ENCODE results near the gene ELL2. TPM values are rescaled to one million over a fixed set of nuclear protein-coding genes. Genes with fewer than 3 reads are reported as not detected.
A peak's percentile ranks its signal among the peaks of the same experiment; 100 is the strongest.

The ELL2 gene
- total RNA-seq, 1 experiment from 2014 or later = 27.5 TPM

- Histone ChIP-seq H2BK20ac (ENCODE audit: low read depth, low read length, poor library complexity, severe bottlenecking) (no peak overlapping the region), H2BK15ac (ENCODE audit: low read depth, low read length) (no peak overlapping the region), H3K79me1 (ENCODE audit: insufficient read depth, low read depth, low read length, poor library complexity, severe bottlenecking) (no peaks in the 10 kb centered on the region), H3K4ac (ENCODE audit: low read depth, low read length) (no peak overlapping the region), H4K91ac (ENCODE audit: insufficient read length, low read depth, low read length) (no peak overlapping the region), H3K4me2 (ENCODE audit: insufficient read depth, insufficient read length, low read length) (no peak overlapping the region), H3K27me3 (ENCODE audit: insufficient read depth, low read length) (no peaks in the 10 kb centered on the region), H3T11ph (ENCODE audit: low read length) (no peak overlapping the region), H3K9ac (ENCODE audit: extremely low read depth, insufficient read length, low read length) (no peak overlapping the region), H3K18ac (ENCODE audit: insufficient read length, low read depth, low read length) (no peak overlapping the region), H3K79me2 (ENCODE audit: insufficient read depth, low read length) (no peaks in the 10 kb centered on the region), H4K8ac (replicated peaks; ENCODE audit: insufficient read length, low read depth, low read length) (no peak overlapping the region), H3K4me1 (ENCODE audit: insufficient read depth, low read length) (peaks cover 2% of the 10 kb centered on the region), H2BK5ac (ENCODE audit: insufficient read length, low read length) (no peak overlapping the region), H3K56ac (ENCODE audit: insufficient read length, low read depth, low read length) (no peak overlapping the region), H2BK12ac (ENCODE audit: insufficient read length, low read depth, low read length) (no peak overlapping the region), H2BK120ac (ENCODE audit: low read depth, low read length, poor library complexity, severe bottlenecking) (no peak overlapping the region), H4K20me1 (ENCODE audit: control insufficient read depth, insufficient read depth, insufficient read length) (no peaks in the 10 kb centered on the region), H3K23ac (ENCODE audit: insufficient read length, low read depth, low read length) (no peak overlapping the region), H3K9me3 (ENCODE audit: control insufficient read depth, low read depth, low read length) (no peaks in the 10 kb centered on the region), H2AK5ac (ENCODE audit: insufficient read length, low read length) (no peak overlapping the region), H4K5ac (ENCODE audit: insufficient read length, low read depth, low read length) (no peak overlapping the region), H3K14ac (ENCODE audit: insufficient read depth, low read length) (no peak overlapping the region), H3K27ac (ENCODE audit: insufficient read length, low read depth, low read length) (no peak overlapping the region), H2AFZ (ENCODE audit: low read length) (no peak overlapping the region), H3K23me2 (ENCODE audit: insufficient read length, low read depth, low read length, poor library complexity, severe bottlenecking) (no peaks in the 10 kb centered on the region)
- no CpG with 5 or more reads among the region's 5 CpGs for WGBS (ENCODE audit: extremely low coverage, insufficient read length, low lambda C conversion rate)
- Mint-ChIP-seq H3K4me3 (peak overlapping the region in 1 of 2 experiments; percentile 16; a peak in 3 of 5 replicates), H3K27ac (peak overlapping the region in 2 of 3 experiments; percentile 85 to 91; a peak in 5 of 7 replicates), H3K27me3 (ENCODE audit: low read depth) (no peaks in the 10 kb centered on the region; the same call in 1 of the 2 replicates), H3K4me1 (peaks cover 35 to 37% of the 10 kb centered on the region in 2 experiments), H3K9me3 (no peaks in the 10 kb centered on the region), H3K36me3 (ENCODE audit: insufficient read depth in 1 of 3, low read depth in 3 of 3) (peaks cover 0 to 21% (median 10%) of the 10 kb centered on the region in 3 experiments; a peak in 4 of 7 replicates)
- TF ChIP-seq CTCF (conservative IDR thresholded peaks at IDR 0.05) = no peak
- DNase-seq = peak; percentile 42
These were observed 65.9 kb downstream of the ELL2 start for GRCh38 chr5:95895771-95896170.
